Measurements from ENCODE around the gene OR2M3. TPM values are rescaled to one million over a fixed set of nuclear protein-coding genes. Genes with fewer than 3 reads are reported as not detected.

Gene OR2M3
- total RNA-seq, 1 experiment from 2014 or later, result not detected

DNA sequence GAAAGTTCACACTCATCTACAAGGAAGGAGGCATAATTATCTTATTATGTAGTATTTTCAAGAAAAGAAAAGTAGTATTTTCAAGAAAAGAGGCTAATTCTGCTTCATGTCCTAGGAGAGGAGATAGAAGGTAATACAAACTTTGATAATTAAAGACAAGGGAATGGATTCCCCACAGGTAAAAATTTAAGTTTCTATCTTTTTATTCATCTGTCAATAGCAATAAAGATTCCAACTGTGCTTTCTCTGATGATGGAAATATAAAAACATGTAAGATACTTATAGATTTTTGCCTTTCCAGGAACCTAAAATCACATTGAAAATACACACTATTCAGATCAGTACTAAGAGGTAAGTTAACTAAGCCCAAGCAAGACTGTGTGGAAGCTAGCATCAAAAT lies 22.5 kb upstream of the OR2M3 start, which contains the start of gene OR2M2:
Gene OR2M2 (plus strand): TSS at position 301 of the 400 bp plus-strand sequence. CDS start 5,165 bp downstream, outside the sequence.
- TF ChIP-seq CREB1 (CRISPR knock-in tag; IDR thresholded peaks at IDR 0.05) (no peak), FOXP1 (CRISPR knock-in tag; IDR thresholded peaks at IDR 0.05; ENCODE audit: borderline replicate concordance) (no peak), SMAD3 (CRISPR knock-in tag; IDR thresholded peaks at IDR 0.05; ENCODE audit: borderline replicate concordance) (no peak), ETV6 (CRISPR knock-in tag; IDR thresholded peaks at IDR 0.05) (no peak), ZNF263 (CRISPR knock-in tag; IDR thresholded peaks at IDR 0.05; ENCODE audit: low read depth) (no peak), TEAD4 (CRISPR knock-in tag; IDR thresholded peaks at IDR 0.05) (no peak), MXD4 (CRISPR knock-in tag; IDR thresholded peaks at IDR 0.05; ENCODE audit: borderline replicate concordance) (no peak), MYBL2 (CRISPR knock-in tag; IDR thresholded peaks at IDR 0.05) (no peak), RORB (CRISPR knock-in tag; IDR thresholded peaks at IDR 0.05) (no peak)
- TF ChIP-seq, protein P1, sequence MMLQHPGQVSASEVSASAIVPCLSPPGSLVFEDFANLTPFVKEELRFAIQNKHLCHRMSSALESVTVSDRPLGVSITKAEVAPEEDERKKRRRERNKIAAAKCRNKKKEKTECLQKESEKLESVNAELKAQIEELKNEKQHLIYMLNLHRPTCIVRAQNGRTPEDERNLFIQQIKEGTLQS (CRISPR knock-in tag; conservative IDR thresholded peaks at IDR 0.05), result no peak
- TF ChIP-seq, protein P2, sequence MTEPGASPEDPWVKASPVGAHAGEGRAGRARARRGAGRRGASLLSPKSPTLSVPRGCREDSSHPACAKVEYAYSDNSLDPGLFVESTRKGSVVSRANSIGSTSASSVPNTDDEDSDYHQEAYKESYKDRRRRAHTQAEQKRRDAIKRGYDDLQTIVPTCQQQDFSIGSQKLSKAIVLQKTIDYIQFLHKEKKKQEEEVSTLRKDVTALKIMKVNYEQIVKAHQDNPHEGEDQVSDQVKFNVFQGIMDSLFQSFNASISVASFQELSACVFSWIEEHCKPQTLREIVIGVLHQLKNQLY (CRISPR knock-in tag; IDR thresholded peaks at IDR 0.05), result no peak
- TF ChIP-seq, protein P3, sequence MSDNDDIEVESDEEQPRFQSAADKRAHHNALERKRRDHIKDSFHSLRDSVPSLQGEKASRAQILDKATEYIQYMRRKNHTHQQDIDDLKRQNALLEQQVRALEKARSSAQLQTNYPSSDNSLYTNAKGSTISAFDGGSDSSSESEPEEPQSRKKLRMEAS (CRISPR knock-in tag; IDR thresholded peaks at IDR 0.05), result no peak
- ATAC-seq (no peak), DNase-seq (ENCODE audit: low spot score) (no peak)
- POLR2A ChIA-PET, result no interaction called here
- Mint-ChIP-seq H3K4me1 (no peaks in the 10 kb centered on the region), H3K4me3 (no peak within 1 kb of the TSS), H3K36me3 (peaks cover 45% of the 10 kb centered on the region), H3K27ac (no peak within 1 kb of the TSS), H3K27me3 (ENCODE audit: low read depth) (peaks cover 2% of the 10 kb centered on the region; the same call in 1 of the 2 replicates), H3K9me3 (peaks cover 53% of the 10 kb centered on the region)
- CTCF ChIA-PET, result no interaction called here

DNA sequence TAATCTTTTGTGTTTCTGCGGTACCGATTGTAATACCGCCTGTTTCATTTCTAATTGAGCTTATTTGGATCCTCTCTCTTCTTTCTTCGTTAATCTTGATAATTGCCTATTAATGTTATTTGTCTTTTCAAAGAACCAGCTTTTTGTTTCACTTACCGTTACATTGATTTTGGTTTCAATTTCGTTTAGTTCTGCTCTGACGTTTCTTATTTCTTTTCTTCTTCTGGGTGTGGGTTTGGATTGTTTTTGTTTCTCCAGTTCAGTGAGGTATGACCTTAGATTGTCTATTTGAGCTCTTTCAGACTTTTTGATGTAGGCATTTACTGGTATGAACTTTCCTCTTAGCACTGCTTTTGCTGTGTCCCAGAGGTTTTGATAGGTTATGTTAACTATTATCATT lies 13.1 kb upstream of the OR2M3 start:
- peaks cover 74% of the 10 kb centered on the region for H3K36me3 Mint-ChIP-seq
- POLR2A ChIA-PET, result no interaction called here
- H3K4me1 Mint-ChIP-seq, result no peaks in the 10 kb centered on the region
- H3K27ac Mint-ChIP-seq, result no peak overlapping the region
- H3K4me3 Mint-ChIP-seq, result no peak overlapping the region
- peaks cover 78% of the 10 kb centered on the region for H3K9me3 Mint-ChIP-seq
- CTCF ChIA-PET, result no interaction called here
- ATAC-seq, result no peak
- TF ChIP-seq ZNF423 (CRISPR knock-in tag; IDR thresholded peaks at IDR 0.05) (no peak), ZNF396 (CRISPR knock-in tag; IDR thresholded peaks at IDR 0.05; ENCODE audit: borderline replicate concordance) (no peak), NFE2L1 (CRISPR knock-in tag; IDR thresholded peaks at IDR 0.05) (no peak), TCF7 (CRISPR knock-in tag; IDR thresholded peaks at IDR 0.05; ENCODE audit: low read depth) (no peak), MYBL2 (CRISPR knock-in tag; IDR thresholded peaks at IDR 0.05) (no peak)
- TF ChIP-seq, protein P4, sequence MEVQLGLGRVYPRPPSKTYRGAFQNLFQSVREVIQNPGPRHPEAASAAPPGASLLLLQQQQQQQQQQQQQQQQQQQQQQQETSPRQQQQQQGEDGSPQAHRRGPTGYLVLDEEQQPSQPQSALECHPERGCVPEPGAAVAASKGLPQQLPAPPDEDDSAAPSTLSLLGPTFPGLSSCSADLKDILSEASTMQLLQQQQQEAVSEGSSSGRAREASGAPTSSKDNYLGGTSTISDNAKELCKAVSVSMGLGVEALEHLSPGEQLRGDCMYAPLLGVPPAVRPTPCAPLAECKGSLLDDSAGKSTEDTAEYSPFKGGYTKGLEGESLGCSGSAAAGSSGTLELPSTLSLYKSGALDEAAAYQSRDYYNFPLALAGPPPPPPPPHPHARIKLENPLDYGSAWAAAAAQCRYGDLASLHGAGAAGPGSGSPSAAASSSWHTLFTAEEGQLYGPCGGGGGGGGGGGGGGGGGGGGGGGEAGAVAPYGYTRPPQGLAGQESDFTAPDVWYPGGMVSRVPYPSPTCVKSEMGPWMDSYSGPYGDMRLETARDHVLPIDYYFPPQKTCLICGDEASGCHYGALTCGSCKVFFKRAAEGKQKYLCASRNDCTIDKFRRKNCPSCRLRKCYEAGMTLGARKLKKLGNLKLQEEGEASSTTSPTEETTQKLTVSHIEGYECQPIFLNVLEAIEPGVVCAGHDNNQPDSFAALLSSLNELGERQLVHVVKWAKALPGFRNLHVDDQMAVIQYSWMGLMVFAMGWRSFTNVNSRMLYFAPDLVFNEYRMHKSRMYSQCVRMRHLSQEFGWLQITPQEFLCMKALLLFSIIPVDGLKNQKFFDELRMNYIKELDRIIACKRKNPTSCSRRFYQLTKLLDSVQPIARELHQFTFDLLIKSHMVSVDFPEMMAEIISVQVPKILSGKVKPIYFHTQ (CRISPR knock-in tag; IDR thresholded peaks at IDR 0.05), result no peak
- TF ChIP-seq, protein P5, sequence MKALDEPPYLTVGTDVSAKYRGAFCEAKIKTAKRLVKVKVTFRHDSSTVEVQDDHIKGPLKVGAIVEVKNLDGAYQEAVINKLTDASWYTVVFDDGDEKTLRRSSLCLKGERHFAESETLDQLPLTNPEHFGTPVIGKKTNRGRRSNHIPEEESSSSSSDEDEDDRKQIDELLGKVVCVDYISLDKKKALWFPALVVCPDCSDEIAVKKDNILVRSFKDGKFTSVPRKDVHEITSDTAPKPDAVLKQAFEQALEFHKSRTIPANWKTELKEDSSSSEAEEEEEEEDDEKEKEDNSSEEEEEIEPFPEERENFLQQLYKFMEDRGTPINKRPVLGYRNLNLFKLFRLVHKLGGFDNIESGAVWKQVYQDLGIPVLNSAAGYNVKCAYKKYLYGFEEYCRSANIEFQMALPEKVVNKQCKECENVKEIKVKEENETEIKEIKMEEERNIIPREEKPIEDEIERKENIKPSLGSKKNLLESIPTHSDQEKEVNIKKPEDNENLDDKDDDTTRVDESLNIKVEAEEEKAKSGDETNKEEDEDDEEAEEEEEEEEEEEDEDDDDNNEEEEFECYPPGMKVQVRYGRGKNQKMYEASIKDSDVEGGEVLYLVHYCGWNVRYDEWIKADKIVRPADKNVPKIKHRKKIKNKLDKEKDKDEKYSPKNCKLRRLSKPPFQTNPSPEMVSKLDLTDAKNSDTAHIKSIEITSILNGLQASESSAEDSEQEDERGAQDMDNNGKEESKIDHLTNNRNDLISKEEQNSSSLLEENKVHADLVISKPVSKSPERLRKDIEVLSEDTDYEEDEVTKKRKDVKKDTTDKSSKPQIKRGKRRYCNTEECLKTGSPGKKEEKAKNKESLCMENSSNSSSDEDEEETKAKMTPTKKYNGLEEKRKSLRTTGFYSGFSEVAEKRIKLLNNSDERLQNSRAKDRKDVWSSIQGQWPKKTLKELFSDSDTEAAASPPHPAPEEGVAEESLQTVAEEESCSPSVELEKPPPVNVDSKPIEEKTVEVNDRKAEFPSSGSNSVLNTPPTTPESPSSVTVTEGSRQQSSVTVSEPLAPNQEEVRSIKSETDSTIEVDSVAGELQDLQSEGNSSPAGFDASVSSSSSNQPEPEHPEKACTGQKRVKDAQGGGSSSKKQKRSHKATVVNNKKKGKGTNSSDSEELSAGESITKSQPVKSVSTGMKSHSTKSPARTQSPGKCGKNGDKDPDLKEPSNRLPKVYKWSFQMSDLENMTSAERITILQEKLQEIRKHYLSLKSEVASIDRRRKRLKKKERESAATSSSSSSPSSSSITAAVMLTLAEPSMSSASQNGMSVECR (CRISPR knock-in tag; IDR thresholded peaks at IDR 0.05; ENCODE audit: borderline replicate concordance), result no peak
- TF ChIP-seq, protein P6, sequence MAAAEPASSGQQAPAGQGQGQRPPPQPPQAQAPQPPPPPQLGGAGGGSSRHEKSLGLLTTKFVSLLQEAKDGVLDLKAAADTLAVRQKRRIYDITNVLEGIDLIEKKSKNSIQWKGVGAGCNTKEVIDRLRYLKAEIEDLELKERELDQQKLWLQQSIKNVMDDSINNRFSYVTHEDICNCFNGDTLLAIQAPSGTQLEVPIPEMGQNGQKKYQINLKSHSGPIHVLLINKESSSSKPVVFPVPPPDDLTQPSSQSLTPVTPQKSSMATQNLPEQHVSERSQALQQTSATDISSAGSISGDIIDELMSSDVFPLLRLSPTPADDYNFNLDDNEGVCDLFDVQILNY (CRISPR knock-in tag; IDR thresholded peaks at IDR 0.05), result no peak
- TF ChIP-seq, protein P2 (CRISPR knock-in tag; IDR thresholded peaks at IDR 0.05), result no peak
- TF ChIP-seq, protein P7, sequence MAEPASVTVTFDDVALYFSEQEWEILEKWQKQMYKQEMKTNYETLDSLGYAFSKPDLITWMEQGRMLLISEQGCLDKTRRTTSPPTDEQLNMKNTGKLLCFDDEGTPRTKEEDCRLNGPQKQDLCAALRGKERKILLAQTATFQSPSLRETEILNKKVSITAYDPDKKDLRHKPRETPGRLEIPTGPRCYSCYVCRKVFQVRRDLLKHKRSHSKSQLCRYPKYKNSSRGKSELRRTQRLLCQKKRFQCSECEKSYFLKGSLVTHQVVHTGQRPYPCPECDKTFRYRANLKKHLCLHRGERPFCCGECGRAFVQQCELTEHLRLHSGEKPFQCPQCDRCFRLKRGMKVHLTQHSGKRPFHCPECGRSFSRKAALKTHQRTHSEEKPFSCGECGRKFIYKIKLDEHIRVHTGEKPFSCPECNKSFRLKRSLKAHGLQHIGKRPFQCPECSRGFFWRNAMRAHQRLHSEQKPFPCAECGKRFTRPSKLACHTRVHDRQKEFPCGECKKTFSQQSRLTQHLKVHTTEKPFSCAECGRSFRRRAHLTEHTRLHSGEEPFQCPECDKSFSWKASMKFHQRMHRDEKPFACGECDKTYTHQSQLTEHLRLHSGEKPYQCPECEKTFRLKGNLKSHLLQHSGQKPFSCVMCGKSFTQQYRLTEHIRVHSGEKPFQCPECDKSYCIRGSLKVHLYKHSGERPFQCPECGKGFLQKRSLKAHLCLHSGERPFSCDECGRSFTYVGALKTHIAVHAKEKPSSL (CRISPR knock-in tag; conservative IDR thresholded peaks at IDR 0.05), result no peak
- TF ChIP-seq, protein P8, sequence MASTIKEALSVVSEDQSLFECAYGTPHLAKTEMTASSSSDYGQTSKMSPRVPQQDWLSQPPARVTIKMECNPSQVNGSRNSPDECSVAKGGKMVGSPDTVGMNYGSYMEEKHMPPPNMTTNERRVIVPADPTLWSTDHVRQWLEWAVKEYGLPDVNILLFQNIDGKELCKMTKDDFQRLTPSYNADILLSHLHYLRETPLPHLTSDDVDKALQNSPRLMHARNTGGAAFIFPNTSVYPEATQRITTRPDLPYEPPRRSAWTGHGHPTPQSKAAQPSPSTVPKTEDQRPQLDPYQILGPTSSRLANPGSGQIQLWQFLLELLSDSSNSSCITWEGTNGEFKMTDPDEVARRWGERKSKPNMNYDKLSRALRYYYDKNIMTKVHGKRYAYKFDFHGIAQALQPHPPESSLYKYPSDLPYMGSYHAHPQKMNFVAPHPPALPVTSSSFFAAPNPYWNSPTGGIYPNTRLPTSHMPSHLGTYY (CRISPR knock-in tag; IDR thresholded peaks at IDR 0.05), result no peak
- DNase-seq (ENCODE audit: low spot score), result no peak
- no peaks in the 10 kb centered on the region; the same call in none of the 2 replicates for H3K27me3 Mint-ChIP-seq (ENCODE audit: low read depth)

Measured in WTC11 (cell line).